LNCAP (cell line): ENCODE data around the gene AJM1.

Experiments used
- CTCF ChIP-seq: fragments of 450-650 bp; IDR thresholded peaks from 2 replicates; pipeline ENCODE4 v1.5.1; 2017; ENCODE audit warnings: mild to moderate bottlenecking

The AJM1 gene

DNA sequence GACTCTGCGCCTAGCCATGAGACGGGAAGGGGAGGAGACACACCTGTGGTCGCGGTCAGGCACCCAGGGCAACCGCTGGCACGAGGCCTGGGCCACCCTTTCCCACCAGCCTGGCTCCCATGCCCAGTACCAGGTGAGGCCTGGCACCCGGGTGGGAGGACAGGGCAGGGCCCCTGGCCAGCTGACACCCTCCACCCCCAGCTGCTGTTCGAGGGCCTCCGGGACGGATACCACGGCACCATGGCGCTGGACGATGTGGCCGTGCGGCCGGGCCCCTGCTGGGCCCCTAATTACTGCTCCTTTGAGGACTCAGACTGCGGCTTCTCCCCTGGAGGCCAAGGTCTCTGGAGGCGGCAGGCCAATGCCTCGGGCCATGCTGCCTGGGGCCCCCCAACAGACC lies 14.9 kb downstream of the AJM1 start:
- no peak for TF ChIP-seq CTCF

- no peak for TF ChIP-seq CTCF
These were observed 15.5 kb downstream of the AJM1 start for GRCh38 chr9:136857581-136858412.

DNA sequence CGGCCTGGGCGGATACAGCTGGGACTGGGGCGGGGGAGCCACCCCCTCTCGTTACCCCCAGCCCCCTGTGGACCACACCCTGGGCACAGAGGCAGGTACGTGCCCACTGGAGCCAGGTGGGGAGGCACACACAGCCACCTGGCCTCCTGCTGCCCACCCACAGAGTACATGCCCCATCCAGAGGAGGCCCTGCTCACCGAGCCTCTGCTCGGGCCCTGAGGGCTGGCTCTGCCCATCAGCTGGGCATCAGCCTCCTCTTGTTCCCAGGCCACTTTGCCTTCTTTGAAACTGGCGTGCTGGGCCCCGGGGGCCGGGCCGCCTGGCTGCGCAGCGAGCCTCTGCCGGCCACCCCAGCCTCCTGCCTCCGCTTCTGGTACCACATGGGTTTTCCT lies 16.2 kb downstream of the AJM1 start:
- no peak for TF ChIP-seq CTCF

DNA sequence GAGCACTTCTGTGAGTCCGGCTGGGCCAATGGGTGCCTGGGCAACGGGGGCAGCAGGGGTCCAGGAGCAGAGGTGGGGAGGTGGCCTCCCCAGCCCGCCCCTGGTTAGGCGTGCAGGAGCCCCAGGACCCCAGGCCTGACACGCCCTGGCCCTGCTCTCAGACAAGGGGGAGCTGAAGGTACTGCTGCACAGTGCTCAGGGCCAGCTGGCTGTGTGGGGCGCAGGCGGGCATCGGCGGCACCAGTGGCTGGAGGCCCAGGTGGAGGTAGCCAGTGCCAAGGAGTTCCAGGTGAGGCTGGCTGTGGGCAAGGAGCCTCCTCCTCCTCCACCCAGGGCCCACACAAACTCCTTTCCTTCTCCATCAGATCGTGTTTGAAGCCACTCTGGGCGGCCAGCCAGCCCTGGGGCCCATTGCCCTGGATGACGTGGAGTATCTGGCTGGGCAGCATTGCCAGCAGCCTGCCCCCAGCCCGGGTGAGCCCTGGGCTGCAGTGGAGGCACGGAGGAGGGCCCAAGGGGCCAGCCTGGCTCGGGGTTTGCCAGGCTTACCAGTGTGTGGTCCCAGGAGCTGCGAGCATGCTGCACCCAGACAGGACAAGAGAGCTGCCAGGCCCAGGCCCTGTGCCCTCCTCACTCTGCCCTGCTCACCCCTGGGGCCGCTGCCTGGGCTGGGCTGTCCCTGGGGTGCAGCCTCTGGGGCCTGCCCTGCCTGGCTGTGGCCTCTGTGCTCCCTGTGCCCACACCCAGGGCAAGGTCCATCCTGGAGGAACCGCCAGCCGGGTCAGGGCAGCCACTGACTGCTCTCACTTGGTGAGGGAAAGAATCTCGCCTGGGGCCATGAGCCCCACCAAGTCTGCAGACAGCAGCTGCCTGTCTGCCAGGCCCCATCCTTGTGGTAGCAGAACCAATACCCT lies 16.8 kb downstream of the AJM1 start:
- TF ChIP-seq CTCF = no peak

- no peak for TF ChIP-seq CTCF
These were observed 18.3 kb downstream of the AJM1 start for GRCh38 chr9:136860529-136860928.

DNA sequence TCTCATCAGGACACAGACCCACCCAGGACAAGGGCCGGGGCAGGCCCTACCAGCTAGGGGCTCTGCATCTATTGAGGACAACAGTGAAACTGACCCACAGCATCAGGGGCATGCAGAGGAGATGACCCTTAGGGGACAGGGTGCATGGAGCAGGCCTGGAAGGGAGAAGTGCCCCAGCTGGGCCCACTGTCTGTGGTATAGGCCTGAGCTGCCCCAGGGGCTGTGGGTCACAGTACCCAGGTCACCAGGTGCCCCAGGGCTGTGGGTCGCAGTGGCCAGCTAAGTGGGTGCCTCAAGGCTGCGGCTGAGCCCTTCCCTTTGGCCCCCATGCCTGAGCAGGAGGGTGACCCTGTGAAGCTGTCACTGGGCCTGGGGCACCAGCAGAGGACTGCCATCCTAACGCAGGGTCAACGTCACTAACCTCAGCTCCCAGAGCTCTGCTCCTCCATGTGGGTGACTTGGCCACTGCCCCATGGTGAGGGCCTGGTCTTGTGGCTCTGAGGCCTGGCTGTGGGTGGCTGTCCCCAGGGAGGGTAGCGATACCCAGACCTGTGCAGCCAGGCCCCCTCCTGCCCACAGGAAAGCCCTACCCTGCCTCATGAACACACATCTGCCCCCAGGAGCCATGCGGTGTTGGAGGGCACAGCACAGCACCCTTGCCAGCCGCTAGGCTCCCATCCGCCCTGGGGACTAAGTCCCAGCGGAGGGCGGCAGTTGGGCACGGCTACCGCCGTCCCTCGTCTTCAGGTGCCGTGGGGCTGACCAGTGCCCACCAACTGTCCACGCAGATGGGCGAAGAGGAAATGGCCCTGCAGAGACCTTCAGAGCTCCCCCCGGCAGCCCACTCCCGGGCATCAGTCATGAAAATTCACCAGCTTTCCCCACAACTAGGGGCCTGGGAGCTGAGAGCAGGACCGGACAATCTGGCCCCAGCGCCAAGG lies 18.9 kb downstream of the AJM1 start:
- TF ChIP-seq CTCF = no peak

- no peak for TF ChIP-seq CTCF
These were observed 19.7 kb downstream of the AJM1 start for GRCh38 chr9:136861874-136862457.
